GM19025 (cell line): ENCODE measurements around the gene ITPRIP.
A peak's percentile ranks its signal among the peaks of the same experiment; 100 is the strongest.

Source experiments
- ATAC-seq: cut with Tn5 transposase; IDR thresholded peaks from one replicate; pipeline ENCODE4 v1.9.1; 2021; ENCODE audit warnings: mild to moderate bottlenecking, low read depth, moderate library complexity; ENCODE audit not compliant: unreplicated experiment

Gene ITPRIP

GRCh38 chr10:104311184-104311720 is 27.0 kb downstream of the ITPRIP start:
- ATAC-seq, result no peak

GRCh38 chr10:104309980-104310978 is 28.0 kb downstream of the ITPRIP start:
- ATAC-seq, result no peak

GRCh38 chr10:104308439-104308903 is 29.8 kb downstream of the ITPRIP start:
- ATAC-seq, result peak; percentile 59

- ATAC-seq, result no peak
Measured at GRCh38 chr10:104307576-104308438, 30.5 kb downstream of the ITPRIP start.

- ATAC-seq, result no peak
Measured at GRCh38 chr10:104306897-104307296, 31.4 kb downstream of the ITPRIP start.

- no peak for ATAC-seq
Measured at GRCh38 chr10:104304927-104305326, 33.3 kb downstream of the ITPRIP start.

- ATAC-seq, result no peak
Measured at GRCh38 chr10:104304356-104304745, 33.9 kb downstream of the ITPRIP start.

GRCh38 chr10:104303594-104304355 is 34.5 kb downstream of the ITPRIP start:
- no peak for ATAC-seq

- no peak for ATAC-seq
Measured at GRCh38 chr10:104301907-104302690, 36.2 kb downstream of the ITPRIP start.

GRCh38 chr10:104300736-104301292 is 37.5 kb downstream of the ITPRIP start:
- no peak for ATAC-seq

GRCh38 chr10:104300002-104300735 is 38.1 kb downstream of the ITPRIP start:
- ATAC-seq, result no peak

GRCh38 chr10:104299031-104299904 is 39.0 kb downstream of the ITPRIP start:
- ATAC-seq, result no peak

- no peak for ATAC-seq
Measured at GRCh38 chr10:104297697-104298660, 40.3 kb downstream of the ITPRIP start.

- ATAC-seq, result no peak
Measured at GRCh38 chr10:104296687-104297436, 41.4 kb downstream of the ITPRIP start.

- no peak for ATAC-seq
Measured at GRCh38 chr10:104293781-104294321, 44.4 kb downstream of the ITPRIP start.
